Right hindlimb (tissue), 1 donor: ENCODE data around the gene DCUN1D1.

Source experiments
- DNase-seq: peaks from one replicate; pipeline ENCODE4 v3.0.0-alpha.2; 2018

DCUN1D1 gene

DNA sequence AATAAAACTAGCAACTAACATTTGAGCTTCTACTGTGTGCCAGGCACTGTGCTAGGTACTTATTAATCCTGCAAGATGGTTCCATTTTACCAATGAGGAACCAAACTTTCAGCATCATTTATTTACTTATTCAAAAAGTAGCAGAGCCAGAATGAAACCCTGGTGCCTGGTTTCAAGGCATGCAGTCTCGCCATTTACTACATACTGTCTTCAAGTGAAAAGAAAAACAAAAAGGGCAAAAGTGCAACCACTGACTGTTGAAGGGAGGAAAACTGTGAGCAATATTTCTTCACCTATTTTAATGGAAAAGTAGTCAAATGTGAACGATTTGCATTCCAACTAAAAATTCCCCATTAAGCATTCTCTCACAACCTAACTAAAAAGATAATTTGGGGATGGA, 8.7 kb downstream of the DCUN1D1 start:
- DNase-seq, result no peak

DNA sequence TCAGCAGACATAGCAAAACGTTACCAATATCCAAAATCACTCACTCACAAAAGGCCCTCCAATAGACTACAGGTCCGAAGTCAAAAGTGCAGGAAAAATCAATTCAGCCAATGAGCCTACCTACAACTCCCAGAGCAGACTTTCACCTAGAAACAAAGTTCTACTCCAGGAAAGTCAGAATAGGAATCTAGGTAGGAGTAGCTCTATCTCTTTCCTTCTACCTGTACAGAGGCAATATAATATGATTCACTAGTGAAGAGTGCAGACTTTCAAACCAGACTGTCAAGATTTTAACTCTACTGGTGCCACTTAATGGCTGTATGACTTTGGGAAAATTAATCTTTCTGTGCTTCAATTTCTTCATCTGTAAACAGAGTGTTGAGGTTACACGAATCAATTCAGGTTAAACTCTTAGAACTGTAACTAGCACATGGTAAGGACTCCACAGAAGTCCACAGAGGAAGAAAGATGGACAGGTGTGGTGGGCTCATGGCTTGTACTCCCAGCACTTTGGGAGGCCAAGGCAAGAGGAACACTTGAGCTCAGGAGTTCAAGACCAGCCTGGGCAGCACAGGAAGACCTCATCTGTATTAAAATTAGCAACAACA, 9.4 kb downstream of the DCUN1D1 start:
- no peak for DNase-seq

DNA sequence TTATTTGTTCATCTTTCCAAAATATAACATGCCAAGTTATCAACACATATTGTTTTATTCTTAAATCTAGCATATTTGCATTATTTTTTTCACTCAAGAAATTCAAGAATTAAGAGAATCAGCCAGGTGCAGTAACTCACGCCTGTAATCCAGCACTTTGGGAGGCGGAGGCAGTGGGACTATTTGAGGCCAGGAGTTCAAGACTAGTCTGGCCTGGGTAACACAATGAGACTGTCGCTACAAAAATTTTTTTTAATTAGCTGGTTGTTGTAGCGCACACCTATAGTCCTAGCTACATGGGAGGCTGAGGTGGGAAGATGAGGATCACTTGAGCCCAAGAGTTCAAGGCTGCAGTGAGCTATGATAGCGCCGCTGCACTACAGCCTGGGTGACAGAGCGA, 10.5 kb downstream of the DCUN1D1 start:
- DNase-seq, result no peak

DNA sequence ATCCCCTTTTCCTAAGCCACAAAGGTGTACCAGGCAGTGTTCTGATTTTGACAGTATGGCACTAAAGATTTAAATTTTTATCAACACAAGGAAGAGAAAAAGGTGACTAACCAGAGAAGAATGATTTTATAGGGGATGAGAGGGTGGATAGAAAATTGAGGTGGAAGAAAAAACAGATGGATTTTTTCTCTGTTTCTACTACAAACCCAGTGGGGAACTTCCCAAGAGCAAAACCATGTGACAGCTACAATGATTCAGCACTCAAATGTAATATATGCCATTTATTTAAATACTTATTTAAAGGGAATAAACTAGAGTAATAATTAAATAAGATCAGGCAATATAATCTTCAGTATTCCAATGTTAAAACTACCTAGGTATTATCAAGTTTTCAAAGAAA, 11.1 kb downstream of the DCUN1D1 start:
- DNase-seq, result no peak

DNA sequence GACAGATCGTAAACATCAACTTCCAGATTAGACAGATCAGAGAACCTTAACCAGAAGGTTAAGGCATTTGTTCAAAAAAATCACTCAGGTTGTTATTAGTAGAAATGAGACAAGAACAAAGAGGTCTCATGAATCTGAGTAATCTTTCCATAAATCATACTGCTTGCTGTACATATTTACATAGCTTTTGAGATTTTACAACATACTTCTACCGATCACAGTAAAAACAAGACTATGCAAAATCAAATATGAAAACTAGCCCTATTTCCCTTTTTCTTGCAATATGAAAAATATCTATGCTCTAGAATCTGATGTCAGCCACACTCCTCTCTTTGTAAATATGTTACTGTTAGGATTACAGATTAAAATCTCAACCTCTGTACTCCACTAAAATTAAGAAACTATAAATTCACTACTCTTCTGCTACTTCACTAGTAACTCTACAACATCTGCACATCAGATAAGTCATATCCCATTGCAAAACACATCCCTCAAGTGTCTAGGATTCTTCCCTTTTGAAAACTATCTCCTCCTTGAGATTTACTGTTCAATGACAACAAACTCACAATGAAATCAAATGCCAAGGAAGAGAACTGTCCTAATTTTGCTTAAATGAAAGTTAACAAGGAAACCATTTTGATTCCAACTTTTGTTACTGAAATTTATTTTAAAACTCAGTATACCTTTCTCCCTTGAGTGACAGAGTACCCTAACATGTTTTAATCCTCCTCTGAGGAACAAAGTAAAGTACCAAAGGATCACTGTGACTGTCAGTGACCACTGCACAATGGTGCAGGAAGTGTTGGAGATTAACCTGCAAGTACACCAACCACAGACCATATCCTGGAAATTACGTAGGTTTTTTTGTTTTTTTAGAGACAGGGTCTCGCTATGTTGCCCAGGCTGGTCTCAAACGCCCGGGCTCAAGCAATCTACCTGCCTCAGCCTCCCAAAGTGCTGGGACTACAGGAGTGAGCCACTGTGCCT, 12.8 kb downstream of the DCUN1D1 start:
- DNase-seq, result no peak

DNA sequence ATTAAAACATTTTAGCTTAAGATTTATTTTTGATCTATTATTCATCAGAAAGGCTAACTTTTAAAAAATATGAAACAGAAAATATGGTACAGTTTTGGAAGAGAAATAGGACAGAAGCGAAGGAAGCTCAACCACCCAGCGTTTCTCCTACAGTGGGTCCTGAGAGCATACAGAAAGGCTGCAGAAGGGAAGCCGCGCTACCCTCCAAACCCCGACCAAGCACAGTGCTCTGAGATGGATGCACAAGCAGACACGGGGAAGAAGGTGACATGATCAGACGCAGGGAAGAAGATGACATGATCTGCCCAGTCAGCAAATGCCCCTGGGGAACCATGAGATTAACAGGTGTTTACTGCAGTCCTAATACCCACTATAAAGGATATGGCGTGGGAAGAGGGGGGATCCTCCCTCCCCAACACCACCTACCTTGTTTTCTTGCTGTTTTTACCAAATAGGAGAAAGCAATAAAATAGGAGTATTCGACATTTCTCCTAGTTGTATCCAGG, 14.4 kb downstream of the DCUN1D1 start:
- DNase-seq, result no peak

DNA sequence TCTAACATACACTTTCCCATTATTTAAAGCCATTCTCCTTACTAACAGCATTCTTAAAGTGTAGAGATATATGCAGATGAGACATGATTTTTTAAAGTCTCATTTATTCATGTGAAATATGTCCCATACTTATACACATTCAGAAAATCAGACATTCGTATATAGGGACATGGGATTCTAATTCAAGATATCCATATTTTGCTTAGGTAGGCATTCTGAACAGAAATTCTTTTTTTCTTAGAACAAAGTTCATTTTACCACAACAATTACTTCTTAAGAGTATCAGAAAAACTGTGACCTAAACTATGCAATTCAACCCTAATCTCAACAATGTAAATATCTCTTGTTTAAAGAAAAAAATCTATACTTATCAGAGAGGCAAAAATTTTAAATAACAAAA, 16.2 kb downstream of the DCUN1D1 start:
- no peak for DNase-seq

DNA sequence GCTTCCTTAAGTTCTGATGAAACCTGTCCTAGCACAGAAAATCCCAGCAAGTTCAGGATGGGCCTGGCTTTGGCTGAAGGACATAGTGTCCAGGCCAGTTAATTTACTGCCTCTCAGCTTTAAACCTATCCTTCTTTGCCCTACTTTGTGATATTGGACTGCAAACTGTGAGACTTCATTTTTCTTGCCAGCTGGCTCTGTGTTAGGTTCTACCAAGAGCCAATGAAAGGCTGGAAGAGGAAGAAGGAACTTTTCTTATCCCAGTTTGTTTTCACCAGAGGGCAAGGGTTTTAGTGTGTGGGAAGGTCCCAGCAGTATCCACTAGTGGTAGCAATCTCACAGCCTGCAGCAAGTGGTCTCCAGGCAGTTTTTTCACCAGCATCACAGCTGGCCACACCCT, 18.2 kb downstream of the DCUN1D1 start:
- DNase-seq, result no peak

DNA sequence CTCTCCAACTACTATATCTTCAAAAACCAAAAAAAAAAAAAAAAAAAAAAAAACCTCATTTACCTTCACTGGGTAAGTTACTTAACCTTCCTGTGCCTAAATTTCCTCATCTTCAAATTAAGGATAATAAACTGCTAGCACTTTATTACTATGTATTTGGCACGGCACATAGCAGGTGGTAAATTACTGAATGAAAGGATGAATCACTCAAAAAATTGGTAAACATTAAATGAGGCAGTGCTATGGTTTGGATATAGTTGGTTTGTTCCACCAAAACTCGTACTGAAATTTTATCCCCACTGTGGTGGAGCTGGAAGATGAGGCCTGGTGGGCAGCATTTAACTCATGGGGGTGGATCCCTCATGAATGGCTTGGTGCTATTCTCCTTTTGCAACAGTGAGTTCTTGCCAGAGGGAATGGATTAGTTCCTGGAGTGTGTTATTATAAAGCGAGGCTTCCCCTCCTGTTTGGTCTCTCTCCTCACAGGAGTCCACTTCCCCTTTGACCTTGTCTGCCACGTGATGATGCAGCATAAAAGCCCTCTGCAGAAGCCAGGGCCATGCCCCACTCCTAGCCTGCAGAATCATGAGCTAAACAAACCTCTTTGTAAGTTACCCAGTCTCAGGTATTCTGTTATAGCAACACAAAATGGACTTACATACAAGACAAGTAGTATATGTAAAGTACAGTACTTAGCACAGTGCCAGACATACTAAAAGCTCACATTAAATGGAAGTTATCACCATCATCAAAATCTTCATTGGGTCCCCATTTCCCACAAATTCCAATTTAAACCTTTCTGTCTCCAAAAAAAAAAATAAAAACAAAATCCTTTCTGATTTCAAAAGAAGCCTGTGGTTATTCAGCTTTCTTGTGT, 20.6 kb downstream of the DCUN1D1 start:
- no peak for DNase-seq

DNA sequence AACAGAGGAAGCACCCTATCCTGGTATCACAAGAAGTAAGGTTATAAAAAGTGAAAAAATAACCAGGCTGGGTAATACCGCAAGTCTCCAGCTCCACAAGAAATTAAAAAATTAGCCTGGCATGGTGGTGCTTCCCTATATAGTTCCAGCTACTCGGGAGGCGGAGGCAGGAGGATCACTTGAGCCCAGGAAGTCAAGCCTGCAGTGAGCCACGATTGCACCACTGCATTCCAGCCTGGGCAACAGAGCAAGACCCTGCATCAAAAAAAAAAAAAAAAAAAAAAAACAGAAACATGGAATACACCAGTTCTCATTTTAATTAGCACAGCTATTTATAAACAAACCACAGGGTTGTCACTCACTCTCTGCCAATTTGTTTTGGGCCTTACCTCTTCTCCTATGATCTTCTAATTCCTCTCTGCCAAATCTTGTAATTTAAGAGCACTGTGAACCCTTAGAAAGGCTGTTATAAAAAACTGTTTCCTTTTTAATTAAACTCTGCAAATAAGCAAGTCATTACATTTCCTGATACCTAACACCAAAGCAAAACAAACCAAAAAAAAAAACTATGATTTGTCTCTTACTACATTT, 22.6 kb downstream of the DCUN1D1 start:
- DNase-seq, result no peak

DNA sequence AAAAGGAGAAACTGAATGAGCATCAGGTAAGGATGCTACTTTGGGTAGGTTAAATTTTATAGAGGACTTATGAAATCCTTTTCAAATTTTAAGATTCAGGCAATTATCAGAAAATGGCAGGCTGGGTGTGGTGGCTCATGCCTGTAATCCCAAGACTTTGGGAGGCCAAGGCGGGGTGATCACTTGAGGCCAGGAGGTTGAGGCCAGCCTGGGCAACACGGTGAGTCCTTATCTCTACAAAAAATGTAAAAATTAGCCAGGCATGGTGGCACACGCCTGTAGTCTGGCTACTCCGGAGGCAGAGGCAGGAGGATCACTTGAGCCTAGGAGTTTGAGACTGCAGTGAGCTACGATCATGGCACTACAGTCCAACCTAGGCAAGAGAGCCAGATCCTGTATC, 23.1 kb downstream of the DCUN1D1 start:
- DNase-seq, result no peak

DNA sequence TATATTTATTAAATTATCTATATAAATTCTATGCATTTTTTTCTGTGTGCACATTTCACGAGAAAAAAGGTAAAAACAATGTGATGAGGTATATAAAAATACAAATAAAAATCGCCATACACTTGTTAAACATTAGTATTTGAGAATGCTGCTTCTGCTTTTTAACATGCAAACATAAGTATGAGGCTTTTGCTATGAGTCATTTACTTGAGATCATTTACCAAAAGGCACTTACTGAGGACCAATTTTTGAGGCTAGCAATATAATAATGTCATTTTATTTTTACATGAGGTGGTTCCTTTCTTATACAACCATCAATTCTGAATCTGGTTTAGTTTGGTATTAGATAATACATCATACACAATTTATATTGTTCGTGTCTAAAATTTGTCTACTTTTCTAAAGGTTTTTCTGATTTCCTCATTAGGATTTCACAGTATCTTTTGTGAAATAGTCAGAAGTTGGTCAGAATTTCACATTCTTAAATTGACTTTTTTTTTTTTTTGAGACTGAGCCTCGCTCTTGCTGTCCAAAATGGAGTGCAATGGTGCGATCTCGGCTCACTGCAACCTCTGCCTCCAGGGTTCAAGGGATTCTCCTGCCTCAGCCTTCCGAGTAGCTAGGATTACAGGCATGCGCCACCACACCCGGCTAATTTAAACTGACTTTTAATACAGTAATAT, 25.6 kb downstream of the DCUN1D1 start:
- DNase-seq, result no peak

DNA sequence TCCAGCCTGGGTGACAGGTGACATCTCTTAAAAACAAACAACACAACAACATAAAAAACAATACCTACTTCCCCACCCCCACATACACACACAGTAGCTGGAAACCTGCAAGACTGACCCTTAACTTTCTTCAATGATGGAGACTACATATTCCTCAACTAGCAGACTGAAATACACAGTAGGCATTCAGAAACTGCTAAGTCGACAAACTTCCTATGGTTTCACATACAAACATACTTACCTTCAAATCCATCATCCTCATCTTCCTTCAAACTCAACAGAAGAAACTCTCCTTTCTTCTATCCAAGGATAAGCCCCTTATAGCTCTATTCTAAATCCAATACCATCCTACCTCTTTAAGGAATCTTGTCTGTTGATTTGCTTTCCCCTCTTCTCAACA, 30.6 kb downstream of the DCUN1D1 start:
- DNase-seq, result no peak

DNA sequence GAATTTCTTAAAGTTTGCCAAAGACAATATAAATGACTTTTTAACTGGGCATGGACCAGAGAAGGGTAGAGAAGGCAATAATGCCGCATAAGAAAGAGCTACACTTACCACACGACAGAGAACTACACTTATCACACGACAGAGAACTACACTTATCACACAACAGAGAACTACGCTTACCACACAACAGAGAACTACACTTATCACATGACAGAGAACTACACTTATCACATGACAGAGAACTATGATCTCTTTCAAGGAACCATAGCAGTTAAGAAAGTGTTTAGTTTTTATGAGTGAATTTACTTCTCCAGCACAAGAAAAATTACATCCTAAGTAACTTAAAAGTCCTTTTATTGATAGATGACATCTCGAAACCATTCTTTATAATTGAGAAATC, 32.0 kb downstream of the DCUN1D1 start:
- no peak for DNase-seq

DNA sequence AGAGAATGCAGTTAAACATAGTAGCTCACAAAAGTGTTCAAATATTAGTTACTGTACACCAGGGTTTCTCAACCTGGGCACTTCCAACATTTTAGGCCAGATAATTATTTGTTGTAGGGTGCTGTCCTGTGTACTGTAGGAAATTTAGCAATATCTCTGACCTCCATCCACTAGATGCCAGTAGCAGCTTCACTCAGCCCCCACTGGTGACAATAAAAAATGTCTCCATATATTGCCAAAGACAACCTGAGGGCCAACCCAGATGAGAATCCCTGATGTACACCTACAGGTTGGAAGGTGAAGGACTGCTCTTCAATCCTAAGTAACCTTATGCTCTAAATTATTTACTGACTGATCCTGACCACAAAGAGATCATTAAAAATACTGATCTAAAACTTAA, 32.5 kb downstream of the DCUN1D1 start:
- DNase-seq, result no peak

DNA sequence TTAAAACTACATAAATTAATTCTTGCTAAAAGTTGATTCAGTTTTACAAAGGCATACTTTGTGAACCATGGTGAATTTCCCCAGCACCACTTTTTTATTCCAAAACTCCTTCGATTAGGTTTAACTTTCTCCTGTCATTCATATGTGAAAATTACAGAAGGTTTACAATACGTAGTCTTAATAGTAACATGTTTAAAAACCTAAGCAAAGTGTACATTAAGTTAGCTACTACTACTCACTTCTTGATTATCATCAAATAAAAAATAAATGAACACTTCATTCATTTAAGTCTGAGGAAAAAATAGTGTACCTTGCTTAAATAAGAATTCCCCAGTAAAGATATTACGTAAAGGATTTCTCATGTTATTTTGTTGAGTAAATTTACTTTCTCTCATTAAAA, 38.6 kb downstream of the DCUN1D1 start:
- no peak for DNase-seq

DNA sequence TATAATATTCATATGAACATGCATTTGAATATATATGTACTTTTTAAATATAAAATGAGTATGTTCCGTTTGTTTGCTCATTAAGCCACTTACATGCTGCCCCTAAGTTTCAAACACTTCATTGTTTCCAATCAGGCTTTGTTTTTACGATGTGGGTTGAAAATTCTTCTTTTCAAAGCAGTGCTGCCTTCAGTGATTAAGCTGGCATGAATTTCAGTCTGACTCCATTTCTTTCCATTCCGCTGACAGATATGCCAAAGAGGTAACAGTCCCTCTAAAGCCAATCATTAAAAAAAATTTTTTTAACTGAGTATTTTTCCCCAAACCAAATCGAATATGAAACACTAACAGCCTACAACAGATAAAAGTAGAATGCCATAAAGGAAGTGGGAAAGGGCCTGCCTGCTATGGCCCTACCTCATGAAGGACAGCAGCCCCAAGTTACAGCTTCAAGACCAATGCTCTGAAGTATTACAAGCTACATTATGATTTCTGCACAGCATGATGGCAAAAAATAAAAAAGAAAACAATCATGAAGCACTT, 40.0 kb downstream of the DCUN1D1 start:
- DNase-seq, result no peak

DNA sequence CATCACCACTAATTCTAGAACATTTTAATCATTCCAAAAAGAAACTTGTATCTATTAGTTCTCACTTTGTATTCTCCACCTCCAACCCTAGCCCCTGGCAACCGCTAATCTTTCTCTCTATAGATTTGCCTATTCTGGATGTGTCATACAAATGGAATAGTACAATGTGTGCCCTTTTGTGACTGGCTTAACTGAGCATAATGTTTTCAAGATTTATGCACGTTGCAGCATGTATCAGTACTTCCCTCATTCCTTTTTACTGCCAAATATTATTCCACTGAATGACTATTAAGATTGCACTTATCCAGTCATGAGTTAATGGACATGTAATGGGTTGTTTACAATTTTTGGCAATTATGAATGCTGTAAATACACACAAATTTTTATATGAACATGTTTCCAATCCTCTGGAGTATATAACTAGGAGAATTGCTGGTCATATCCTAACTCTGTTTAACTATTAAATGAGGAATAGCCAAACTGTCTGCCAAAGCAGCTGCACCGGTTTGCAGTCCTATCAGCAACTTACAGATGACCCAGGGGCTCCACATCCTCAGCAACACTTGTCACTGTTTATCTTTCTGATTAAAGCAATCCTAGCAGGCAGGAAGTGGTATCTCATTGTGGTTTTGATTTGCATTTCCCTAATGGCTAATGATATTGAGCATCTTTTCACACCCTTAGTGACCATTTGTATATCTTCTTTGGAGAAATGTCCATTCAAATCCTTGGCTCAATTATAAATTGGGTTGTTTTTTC, 42.9 kb downstream of the DCUN1D1 start:
- no peak for DNase-seq

DNA sequence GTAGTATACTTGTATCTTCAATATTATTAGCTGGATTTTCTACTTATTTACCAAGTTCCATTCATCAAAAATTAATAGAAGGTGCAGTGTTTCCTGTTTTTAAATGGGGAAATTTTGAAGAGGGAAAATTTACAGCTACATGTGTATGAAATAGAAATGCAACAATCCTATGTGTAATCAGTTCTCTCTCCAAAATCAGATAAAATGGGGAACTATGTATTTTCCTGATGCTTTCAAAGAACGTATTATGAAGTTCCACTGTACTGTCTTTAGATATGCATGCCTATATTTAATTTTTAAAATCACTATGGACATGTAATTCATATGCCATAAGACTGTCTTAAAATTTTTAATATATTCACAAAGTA, 43.4 kb downstream of the DCUN1D1 start:
- DNase-seq, result no peak

DNA sequence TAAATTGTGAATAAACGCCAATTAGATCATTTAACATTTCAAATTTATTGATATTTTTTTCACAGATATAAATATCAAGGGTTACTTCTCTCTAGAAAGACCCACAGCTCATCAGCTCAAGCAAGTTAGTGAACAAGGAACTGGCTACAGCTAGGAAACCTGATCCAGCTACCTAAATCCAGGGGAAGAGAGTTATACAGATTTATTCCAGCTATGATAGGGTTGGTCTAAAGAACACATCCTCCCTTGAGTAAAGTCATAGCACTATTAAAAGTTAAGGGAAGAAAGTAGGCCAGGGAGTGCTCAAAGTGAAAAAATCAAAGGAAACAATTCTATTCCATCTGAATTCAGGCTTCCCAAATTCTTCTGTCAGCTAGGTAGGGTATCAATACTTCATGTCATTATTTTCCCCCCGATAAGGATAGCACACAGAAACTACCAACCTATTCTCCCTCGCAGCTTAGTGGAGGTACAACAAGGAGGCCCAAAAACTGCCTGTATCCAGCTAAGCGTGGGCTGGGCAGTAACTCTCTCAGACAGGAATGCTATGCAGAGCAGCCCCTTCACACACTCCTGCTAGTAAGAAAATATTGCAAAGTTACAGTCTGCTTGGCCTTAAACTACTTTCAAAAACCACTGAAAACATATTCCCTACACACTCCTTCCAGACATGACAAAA, 44.0 kb downstream of the DCUN1D1 start:
- DNase-seq, result no peak

DNA sequence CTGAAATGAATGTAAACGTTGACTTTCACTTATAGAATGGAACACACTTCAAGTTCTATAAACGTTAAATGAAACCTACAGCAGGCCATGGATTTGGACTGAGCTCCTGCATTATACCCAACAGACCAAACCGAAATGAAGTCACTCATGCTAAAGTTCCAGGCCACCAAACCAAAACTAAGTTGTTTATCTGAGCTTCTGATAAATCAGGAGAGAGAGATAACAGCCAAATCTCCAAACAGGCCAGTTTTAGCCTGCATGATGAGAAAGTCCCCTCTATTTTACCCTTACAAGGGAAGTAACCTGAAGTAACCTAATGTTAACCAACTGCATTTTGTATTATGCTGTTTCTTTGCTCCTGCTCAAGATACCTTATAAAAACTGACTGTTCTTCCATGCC, 44.5 kb downstream of the DCUN1D1 start:
- no peak for DNase-seq
